Caco-2 (cell line): ENCODE data around the gene MYPOP. TPM values are rescaled to one million over a fixed set of nuclear protein-coding genes. Genes with fewer than 3 reads are reported as not detected.

Source experiments
- BruUV-seq: library from RNA; stranded (reverse); fragments of 400-500 nt; replicated peaks from 2 replicates; lab custom pipeline; 2021; lab: Mats Ljungman, UMichigan
- CTCF ChIA-PET: fragments of 300-600 bp; sonication (Branson Sonifier 250); formaldehyde crosslinking; loops from one replicate; lab custom pipeline; 2022; ENCODE audit warnings: antibody characterized with exemption; lab: Charles Lee
- POLR2A ChIA-PET: fragments of 300-600 bp; sonication (Branson Sonifier 250); formaldehyde crosslinking; loops from one replicate; lab custom pipeline; 2022; ENCODE audit warnings: antibody characterized with exemption; lab: Charles Lee
- DNase-seq, 2 experiments: peaks; one replicate each; pipeline versions ENCODE4 v3.0.0 to v3.0.0-alpha.2; 2020 to 2022
- H3K27me3 ChIP-seq: replicated peaks from 2 replicates; pipeline ENCODE4 v1.6.0; 2011; ENCODE audit warnings: low read length; ENCODE audit not compliant: control insufficient read depth, insufficient read depth
- H3K36me3 ChIP-seq: 2 replicates; pipeline ENCODE4 v1.5.1; 2011; ENCODE audit warnings: low read length; ENCODE audit not compliant: control insufficient read depth, insufficient read depth
- H3K4me1 ChIP-seq: fragments of 250-450 bp; sonication (Bioruptor Pico); 2 replicates; pipeline ENCODE4 v1.5.1; 2020; ENCODE audit warnings: mild to moderate bottlenecking
- H3K4me3 ChIP-seq: 2 replicates; pipeline ENCODE4 v1.5.1; 2011; ENCODE audit warnings: low read depth, mild to moderate bottlenecking, control low read depth, low read length
- H3K9me3 ChIP-seq: fragments of 250-450 bp; sonication (Bioruptor Pico); 2 replicates; pipeline ENCODE4 v1.5.1; 2020; ENCODE audit warnings: mild to moderate bottlenecking, moderate library complexity
- H3K27ac Mint-ChIP-seq: one replicate; pipeline ENCODE4 v1.8.0; 2022; ENCODE audit warnings: mixed read lengths; ENCODE audit not compliant: unreplicated experiment
- H3K27me3 Mint-ChIP-seq: one replicate; pipeline ENCODE4 v1.8.0; 2022; ENCODE audit warnings: mixed read lengths; ENCODE audit not compliant: insufficient read depth, unreplicated experiment
- H3K36me3 Mint-ChIP-seq: one replicate; pipeline ENCODE4 v1.8.0; 2022; ENCODE audit warnings: mild to moderate bottlenecking, mixed read lengths; ENCODE audit not compliant: insufficient read depth, unreplicated experiment
- H3K4me1 Mint-ChIP-seq: one replicate; pipeline ENCODE4 v1.8.0; 2022; ENCODE audit warnings: low read depth, mixed read lengths; ENCODE audit not compliant: unreplicated experiment
- H3K4me3 Mint-ChIP-seq: one replicate; pipeline ENCODE4 v1.8.0; 2022; ENCODE audit warnings: mild to moderate bottlenecking, moderate library complexity, mixed read lengths; ENCODE audit not compliant: unreplicated experiment
- H3K9me3 Mint-ChIP-seq: one replicate; pipeline ENCODE4 v1.8.0; 2022; ENCODE audit warnings: mixed read lengths; ENCODE audit not compliant: unreplicated experiment
- intact Hi-C: fragments of 100-400 bp; cut with micrococcal nuclease; formaldehyde crosslinking; loops from one replicate; pipeline ENCODE4 v1.10.0; 2022; ENCODE audit not compliant: unreplicated experiment
- total RNA-seq: library from RNA; stranded (reverse); gene quantifications from 2 replicates; pipeline ENCODE4 v1.2.3, GENCODE V29; 2022
- TF ChIP-seq, protein P1 (sequence below), 2 experiments: fragments of 200-600 bp in 1 of 2; IDR thresholded peaks; 1 replicate in 1 of 2; 2 replicates in 1 of 2; pipeline versions ENCODE4 v1.5.1 to v1.8.0; 2011 to 2022; ENCODE audit warnings: antibody characterized with exemption in 1 of 2, control low read depth in 1 of 2, inconsistent platforms in 1 of 2, low read depth in 1 of 2, low read length in 1 of 2, mild to moderate bottlenecking in 1 of 2, moderate library complexity in 1 of 2; ENCODE audit not compliant: insufficient read depth in 1 of 2, severe bottlenecking in 1 of 2, unreplicated experiment in 1 of 2

MYPOP gene
- total RNA-seq, 1 experiment from 2014 or later, result 15.8 TPM

- DNase-seq, result no peak
- intact Hi-C loops, result no loop called here
- peak overlapping the region; percentile 93 for H3K4me3 Mint-ChIP-seq
- Histone ChIP-seq H3K4me3 (peak overlapping the region; percentile 84), H3K36me3 (no peaks in the 10 kb centered on the region), H3K4me1 (peaks cover 10% of the 10 kb centered on the region), H3K9me3 (no peaks in the 10 kb centered on the region), H3K27me3 (no peaks in the 10 kb centered on the region)
- peaks cover 7% of the 10 kb centered on the region for H3K4me1 Mint-ChIP-seq
- H3K36me3 Mint-ChIP-seq, result peaks cover 26% of the 10 kb centered on the region
- CTCF ChIA-PET, result interaction anchor here (0.5 to 1.6 kb wide), 2 partner anchors 14 to 70 kb away, joined by 4 to 6 read pairs; no protein-coding TSS in a partner anchor
- TF ChIP-seq, protein P1, sequence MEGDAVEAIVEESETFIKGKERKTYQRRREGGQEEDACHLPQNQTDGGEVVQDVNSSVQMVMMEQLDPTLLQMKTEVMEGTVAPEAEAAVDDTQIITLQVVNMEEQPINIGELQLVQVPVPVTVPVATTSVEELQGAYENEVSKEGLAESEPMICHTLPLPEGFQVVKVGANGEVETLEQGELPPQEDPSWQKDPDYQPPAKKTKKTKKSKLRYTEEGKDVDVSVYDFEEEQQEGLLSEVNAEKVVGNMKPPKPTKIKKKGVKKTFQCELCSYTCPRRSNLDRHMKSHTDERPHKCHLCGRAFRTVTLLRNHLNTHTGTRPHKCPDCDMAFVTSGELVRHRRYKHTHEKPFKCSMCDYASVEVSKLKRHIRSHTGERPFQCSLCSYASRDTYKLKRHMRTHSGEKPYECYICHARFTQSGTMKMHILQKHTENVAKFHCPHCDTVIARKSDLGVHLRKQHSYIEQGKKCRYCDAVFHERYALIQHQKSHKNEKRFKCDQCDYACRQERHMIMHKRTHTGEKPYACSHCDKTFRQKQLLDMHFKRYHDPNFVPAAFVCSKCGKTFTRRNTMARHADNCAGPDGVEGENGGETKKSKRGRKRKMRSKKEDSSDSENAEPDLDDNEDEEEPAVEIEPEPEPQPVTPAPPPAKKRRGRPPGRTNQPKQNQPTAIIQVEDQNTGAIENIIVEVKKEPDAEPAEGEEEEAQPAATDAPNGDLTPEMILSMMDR (IDR thresholded peaks at IDR 0.05; ENCODE audit: insufficient read depth in 1 of 2, low read depth in 1 of 2, low read length in 1 of 2, severe bottlenecking in 1 of 2, unreplicated experiment in 1 of 2), result no peak
- no peaks in the 10 kb centered on the region for H3K27me3 Mint-ChIP-seq
- POLR2A ChIA-PET, result interaction anchor here (0.8 to 2.6 kb wide), 2 partner anchors 23 to 157 kb away, joined by 16 to 25 read pairs; partner anchors contain the start of genes FBXO46, FOXA3 and SYMPK
- no peaks in the 10 kb centered on the region for H3K9me3 Mint-ChIP-seq
- H3K27ac Mint-ChIP-seq, result peak overlapping the region; percentile 95
- no TSS peak for BruUV-seq
These were observed 15.2 kb downstream of the MYPOP start for GRCh38 chr19:45887200-45887710.

GRCh38 chr19:45886427-45887199 lies 15.8 kb downstream of the MYPOP start:
- no peaks in the 10 kb centered on the region for H3K36me3 ChIP-seq
- intact Hi-C loops, result no loop called here
- H3K4me1 Mint-ChIP-seq, result peaks cover 12% of the 10 kb centered on the region
- peak overlapping the region; percentile 95 for H3K27ac Mint-ChIP-seq
- H3K4me3 Mint-ChIP-seq, result peak overlapping the region; percentile 93
- no TSS peak for BruUV-seq
- DNase-seq, result peak; percentile 93 to 94
- ChIA-PET CTCF (interaction anchor here (0.5 to 2.6 kb wide), 6 partner anchors 16 to 513 kb away, joined by 3 to 20 read pairs (median 6); partner anchors contain the start of genes FOXA3 and MYPOP), POLR2A (interaction anchor here (0.6 to 2.6 kb wide), 9 partner anchors 16 to 903 kb away, joined by 3 to 25 read pairs (median 6); partner anchors contain the start of genes CCDC61, FBXO46, FOXA3 and MYPOP)
- peaks cover 31% of the 10 kb centered on the region for H3K36me3 Mint-ChIP-seq
- H3K4me3 ChIP-seq, result peak overlapping the region; percentile 84
- no peaks in the 10 kb centered on the region for H3K27me3 ChIP-seq
- no peaks in the 10 kb centered on the region for H3K9me3 Mint-ChIP-seq
- H3K27me3 Mint-ChIP-seq, result no peaks in the 10 kb centered on the region
- peaks cover 13% of the 10 kb centered on the region for H3K4me1 ChIP-seq
- no peaks in the 10 kb centered on the region for H3K9me3 ChIP-seq
- TF ChIP-seq, protein P1 (IDR thresholded peaks at IDR 0.05; ENCODE audit: insufficient read depth in 1 of 2, low read depth in 1 of 2, low read length in 1 of 2, severe bottlenecking in 1 of 2, unreplicated experiment in 1 of 2), result no peak
